GM12891 (cell line): ENCODE measurements around the gene BTBD18.

Source experiments
- POLR2A ChIP-seq: IDR thresholded peaks from 2 replicates; pipeline ENCODE4 v1.6.1; 2011; ENCODE audit warnings: low read depth, low read length, control low read depth
- POLR2AphosphoS5 ChIP-seq: IDR thresholded peaks from 2 replicates; pipeline ENCODE4 v1.6.1; 2011; ENCODE audit warnings: low read depth, low read length, control low read depth
- TAF1 ChIP-seq: IDR thresholded peaks from 2 replicates; pipeline ENCODE4 v1.6.1; 2011; ENCODE audit warnings: low read depth, low read length, control low read depth

DNA sequence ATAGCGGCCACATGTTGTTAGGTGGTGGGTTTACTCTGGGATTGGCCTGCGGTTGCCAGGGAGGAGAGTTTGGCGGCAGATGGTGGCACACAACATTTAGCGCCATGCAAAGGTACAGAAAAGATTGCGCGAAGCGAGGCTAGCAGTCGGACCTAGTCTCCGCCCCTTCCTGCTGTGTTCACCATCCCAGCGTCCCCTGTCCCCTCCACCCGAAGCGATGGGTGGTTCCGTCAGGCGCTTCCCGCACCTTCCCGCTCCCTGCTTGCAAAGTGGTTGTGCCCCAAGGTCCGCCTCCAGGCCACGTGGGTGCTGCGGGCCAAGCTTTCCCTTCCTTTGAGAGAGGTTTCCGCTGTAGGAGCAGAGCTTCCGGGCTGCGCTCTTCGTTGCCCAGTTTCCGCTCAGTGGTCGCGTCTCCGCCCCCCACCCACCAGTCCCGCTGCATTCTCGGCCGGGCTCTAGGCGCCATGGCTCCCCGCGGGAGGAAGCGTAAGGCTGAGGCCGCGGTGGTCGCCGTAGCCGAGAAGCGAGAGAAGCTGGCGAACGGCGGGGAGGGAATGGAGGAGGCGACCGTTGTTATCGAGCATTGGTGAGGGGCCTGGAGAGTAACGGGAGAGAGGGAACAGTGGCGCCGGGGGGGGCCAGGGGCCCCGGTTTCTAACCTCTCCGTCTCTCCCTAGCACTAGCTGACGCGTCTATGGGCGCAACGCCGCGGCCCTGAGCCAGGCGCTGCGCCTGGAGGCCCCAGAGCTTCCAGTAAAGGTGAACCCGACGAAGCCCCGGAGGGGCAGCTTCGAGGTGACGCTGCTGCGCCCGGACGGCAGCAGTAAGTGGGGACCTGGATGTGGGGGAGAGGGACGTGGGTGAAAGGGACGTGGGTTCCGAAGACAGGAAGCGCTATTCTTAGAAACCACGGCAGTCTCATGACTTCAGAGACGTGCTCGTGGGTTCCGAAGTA lies 10.2 kb downstream of the BTBD18 start, which contains the start of gene SELENOH:
- TF ChIP-seq POLR2A (peak; percentile 96), POLR2AphosphoS5 (peak; percentile 95), TAF1 (peak; percentile 86)
